GM20431 (cell line): ENCODE data around the gene SLC46A1.

Experiments
- in situ Hi-C: fragments of 300-500 bp; cut with MseI, MboI; formaldehyde crosslinking; loops from one replicate; pipeline ENCODE4 v1.15.0; 2020; ENCODE audit warnings: low sequenced_read_pairs; ENCODE audit not compliant: unreplicated experiment

Gene SLC46A1

GRCh38 chr17:28364665-28365363 is 41.2 kb downstream of the SLC46A1 start, which contains the start of gene SEBOX:
TSS of gene SEBOX (minus strand) at chr17:28365199. CDS start at chr17:28365151, 48 bp downstream.
- in situ Hi-C loops, result no loop called here

GRCh38 chr17:28363776-28364650 is 42.0 kb downstream of the SLC46A1 start:
- in situ Hi-C loops, result no loop called here

GRCh38 chr17:28363186-28363585 is 42.8 kb downstream of the SLC46A1 start:
- in situ Hi-C loops, result no loop called here

GRCh38 chr17:28357901-28358197 is 48.2 kb downstream of the SLC46A1 start:
- in situ Hi-C loops, result no loop called here

GRCh38 chr17:28357061-28357900 is 48.7 kb downstream of the SLC46A1 start, which contains the start of gene POLDIP2:
TSS of gene POLDIP2 (minus strand) at chr17:28357527. CDS start at chr17:28357448, 79 bp downstream.
- in situ Hi-C loops, result no loop called here

- in situ Hi-C loops, result no loop called here
These were observed 55.7 kb downstream of the SLC46A1 start for GRCh38 chr17:28350271-28350670.

GRCh38 chr17:28348979-28349378 is 57.0 kb downstream of the SLC46A1 start:
- in situ Hi-C loops, result no loop called here

- in situ Hi-C loops, result no loop called here
These were observed 58.6 kb downstream of the SLC46A1 start for GRCh38 chr17:28347261-28347891.

GRCh38 chr17:28346746-28347246 is 59.2 kb downstream of the SLC46A1 start:
- in situ Hi-C loops, result no loop called here

GRCh38 chr17:28346199-28346580 is 59.8 kb downstream of the SLC46A1 start:
- in situ Hi-C loops, result no loop called here

GRCh38 chr17:28345419-28346198 is 60.4 kb downstream of the SLC46A1 start:
- in situ Hi-C loops, result no loop called here
